SU-DHL-6 (cell line): ENCODE data around the gene HTATIP2.

ENCODE experiments used
- CTCF ChIP-seq: fragments of 200-600 bp; sonication (generic); IDR thresholded peaks from one replicate; pipeline ENCODE4 v1.5.1; 2017; ENCODE audit warnings: antibody characterized with exemption, mild to moderate bottlenecking, low read length, moderate library complexity; ENCODE audit not compliant: insufficient read depth, poor library complexity, severe bottlenecking
- EZH2phosphoT487 ChIP-seq: fragments of 200-600 bp; sonication (generic), shearing (Covaris generic); conservative IDR thresholded peaks from 2 replicates; pipeline ENCODE4 v1.6.1; 2018; ENCODE audit warnings: mild to moderate bottlenecking, antibody characterized with exemption, low read length, moderate library complexity, mixed read lengths

DNA sequence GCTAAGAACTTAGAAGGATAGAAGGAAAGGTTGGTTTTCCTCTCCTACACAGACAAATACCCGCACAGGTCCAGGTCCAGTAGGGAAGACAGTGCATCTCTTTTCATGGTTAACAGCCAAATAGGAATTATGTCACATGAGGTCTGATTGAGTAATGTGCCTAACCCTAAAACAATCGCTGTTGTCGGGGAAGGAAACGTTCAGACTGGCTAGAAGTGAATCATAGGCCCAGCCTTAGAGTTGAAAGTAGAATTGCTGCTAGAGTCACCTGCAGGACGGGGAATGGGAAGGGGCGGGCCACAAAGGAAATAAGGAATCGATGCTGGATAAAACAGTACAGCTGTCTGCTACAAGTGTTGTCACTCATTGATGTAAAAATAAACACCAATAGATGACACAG, 12.4 kb upstream of the HTATIP2 start:
- TF ChIP-seq CTCF (no peak), EZH2phosphoT487 (no peak)
